ENCODE measurements around the gene RAP1GAP2.

The RAP1GAP2 gene

DNA sequence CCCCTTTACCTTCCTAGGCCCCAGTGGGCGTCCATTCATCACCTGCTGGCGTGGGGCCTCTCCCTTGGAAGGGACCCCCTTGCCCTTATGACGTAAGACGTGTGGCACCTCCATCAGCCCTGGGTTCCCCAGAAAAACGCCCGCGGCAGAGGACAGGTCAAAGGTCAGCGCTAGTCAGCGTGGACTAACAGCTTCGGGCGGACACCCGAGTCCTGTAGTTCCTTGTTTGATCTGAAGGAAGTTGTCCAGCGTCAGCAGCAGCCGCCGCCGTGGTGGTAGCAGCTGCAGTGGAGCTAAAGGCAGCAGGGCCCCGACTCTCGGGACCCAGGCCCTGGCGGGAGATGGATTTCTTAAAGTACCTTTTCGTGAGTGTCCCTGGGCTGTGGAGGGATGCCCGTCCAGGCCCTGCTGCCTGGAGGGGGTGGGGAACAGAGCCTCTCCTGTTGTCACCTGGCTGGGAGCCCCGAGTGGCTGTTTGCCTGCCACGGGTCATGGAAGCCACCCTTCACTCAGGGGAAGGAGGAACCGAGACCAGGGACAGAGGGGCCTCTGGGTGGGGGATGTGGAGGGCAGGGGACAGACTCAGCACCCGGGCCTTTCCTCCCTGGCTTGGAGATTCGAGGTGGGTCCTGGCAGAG lies 143.6 kb downstream of the RAP1GAP2 start:
- in situ Hi-C loops (cut with MboI; ENCODE audit: low sequenced_read_pairs) = no loop called here

DNA sequence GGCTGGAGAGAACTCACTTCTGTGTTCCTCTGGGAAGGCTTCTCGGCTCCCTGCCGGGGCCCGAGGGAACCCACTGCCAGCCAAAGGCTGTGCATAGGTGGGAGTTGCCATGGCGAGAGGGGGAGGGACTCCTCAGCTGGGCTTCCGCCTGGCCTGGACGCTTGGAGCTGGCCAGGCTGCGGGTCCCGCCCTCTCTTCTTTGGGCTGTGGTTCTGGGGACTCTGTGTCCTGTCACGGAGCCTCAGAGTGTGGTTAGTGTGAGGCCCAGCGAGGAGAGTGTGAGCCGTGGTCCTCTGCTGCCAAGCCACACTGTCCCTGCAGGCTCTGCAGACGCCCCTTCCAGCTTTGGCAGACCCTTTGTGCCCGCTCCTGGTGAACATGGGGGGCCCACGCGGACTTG lies 144.1 kb downstream of the RAP1GAP2 start:
- in situ Hi-C loops (cut with MboI; ENCODE audit: low sequenced_read_pairs) = no loop called here

DNA sequence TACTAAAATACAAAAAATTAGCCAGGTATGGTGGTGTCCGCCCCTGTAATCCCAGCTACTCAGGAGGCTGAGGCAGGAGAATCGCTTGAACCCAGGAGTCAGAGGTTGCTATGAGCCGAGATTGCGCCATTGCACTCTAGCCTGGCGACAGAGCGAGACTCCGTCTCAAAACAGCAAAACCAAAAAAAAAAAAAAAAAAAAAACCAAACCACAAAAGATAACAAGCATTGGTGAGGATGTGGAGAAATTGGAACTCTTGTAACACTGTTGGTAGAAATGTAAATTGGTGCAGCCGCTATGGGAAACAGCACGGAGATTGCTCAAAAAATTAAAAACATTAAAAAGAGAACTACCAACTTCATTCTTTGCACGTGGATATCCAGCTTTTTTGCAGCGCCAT lies 147.7 kb downstream of the RAP1GAP2 start:
- in situ Hi-C loops (cut with MboI; ENCODE audit: low sequenced_read_pairs) = no loop called here

DNA sequence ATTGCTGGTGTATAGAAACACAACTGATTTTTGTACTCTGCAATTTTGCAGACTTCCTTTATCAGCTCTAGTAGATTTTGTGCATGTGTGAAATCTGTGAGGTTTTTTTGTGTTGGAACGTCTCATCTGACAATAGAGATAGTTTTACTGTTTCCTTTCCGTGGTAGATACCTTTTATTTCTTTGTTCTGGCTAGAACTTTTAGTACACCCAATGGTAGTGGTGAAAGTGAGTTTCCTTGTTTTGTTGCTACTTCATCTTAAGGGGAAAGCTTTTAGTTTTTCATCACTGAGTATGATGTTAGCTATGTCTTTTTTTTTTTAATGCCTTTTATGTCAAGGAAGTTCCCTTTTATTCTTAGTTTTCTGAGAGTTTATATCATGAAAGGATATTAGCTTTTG lies 149.1 kb downstream of the RAP1GAP2 start:
- in situ Hi-C loops (cut with MboI; ENCODE audit: low sequenced_read_pairs) = no loop called here

DNA sequence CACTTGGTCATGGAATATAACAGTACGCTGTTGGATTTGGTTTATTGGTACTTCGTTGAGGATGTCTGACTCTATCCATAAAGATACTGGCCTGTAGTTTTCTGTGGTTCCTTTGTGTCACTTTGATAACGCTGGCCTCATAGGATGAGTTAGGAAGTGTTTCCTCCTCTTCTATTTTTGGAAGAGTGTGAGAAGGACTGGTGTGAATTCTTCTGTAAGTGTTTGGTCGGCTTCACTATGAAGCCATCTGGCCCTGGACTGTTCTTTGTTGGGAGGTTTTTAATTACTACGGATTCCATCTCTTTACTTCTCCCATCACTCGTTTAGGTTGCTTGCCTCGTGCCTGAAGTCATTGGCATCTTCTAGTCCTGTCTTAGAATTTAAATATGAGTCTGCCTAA lies 149.9 kb downstream of the RAP1GAP2 start:
- in situ Hi-C loops (cut with MboI; ENCODE audit: low sequenced_read_pairs) = no loop called here

DNA sequence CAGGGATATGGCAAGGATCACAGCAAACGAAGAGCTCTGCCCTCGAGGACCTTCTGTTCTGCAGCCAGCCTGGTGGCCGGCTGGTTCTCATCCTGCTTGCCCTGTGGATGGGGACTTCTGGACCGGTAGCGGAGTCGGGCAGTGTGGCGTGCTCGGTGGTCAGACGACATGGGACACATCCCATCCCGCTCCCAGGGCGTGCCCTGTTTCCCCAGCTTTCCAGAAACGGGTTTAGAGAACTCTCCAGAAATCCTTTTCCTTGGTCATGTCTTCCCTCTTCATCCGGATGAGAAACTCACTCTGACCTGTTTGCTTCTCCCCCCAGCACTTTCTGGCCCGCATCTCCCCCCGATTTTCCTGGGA lies 151.3 kb downstream of the RAP1GAP2 start:
- in situ Hi-C loops (cut with MboI; ENCODE audit: low sequenced_read_pairs) = no loop called here

DNA sequence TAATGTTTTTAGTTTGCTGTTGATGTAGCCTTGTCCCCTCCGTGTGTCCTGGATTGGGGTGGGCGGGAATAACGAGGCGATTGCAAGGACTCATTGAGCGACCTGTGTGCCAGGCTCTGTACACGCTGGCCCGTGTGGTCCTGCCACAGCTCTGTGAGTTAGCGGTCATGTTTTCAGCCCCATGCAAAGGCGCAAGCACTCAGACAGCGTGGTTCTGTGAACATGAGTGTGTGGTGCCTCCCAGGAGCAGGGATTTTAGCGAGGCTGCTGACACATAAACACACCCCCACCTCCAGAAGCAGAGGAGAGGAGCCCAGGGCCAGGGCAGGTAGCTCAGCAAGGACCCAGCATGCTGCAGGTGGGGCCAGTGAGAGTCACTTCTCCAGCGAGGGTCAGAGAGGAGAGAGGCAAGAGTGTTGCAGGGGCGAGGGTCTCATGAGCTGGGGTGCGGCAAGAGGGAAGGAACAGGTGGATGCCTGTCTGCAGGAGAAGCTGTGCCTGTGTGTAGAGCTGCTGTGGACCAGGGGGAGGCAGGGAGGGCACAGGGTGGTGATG lies 151.8 kb downstream of the RAP1GAP2 start:
- in situ Hi-C loops (cut with MboI; ENCODE audit: low sequenced_read_pairs) = no loop called here

DNA sequence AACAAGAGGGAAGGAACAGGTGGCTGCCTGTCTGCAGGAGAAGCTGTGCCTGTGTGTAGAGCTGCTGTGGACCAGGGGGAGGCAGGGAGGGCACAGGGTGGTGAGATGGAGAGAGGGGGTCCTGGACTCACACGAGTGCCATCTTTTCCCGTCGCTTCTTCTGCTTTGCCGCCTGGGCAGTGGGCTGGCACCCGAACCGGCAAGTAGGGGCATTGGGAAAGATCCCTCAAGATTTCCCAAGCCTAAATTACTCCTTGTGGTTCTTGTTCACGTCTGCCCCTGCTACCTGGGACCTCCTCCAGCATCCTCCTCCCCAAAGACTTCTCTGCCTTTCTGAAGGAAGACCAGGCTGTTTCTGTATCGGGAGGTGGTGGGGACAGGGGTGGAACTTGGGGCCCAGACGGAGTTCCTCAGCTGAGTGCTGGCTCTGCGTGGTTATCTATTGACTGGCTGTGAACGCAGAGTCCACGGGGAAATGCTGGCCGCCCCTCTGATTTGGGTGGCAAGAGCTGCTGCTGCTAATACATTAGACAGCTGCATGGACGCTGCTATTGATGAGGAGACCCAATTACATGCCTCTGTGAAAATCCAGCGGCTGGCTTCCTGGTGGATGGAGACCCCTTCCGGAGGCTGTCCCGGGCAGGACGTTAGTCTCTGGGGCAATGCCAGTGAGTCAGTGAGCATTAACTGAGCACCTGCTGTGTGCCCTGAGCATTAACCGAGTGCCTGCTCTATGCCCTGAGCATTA lies 152.7 kb downstream of the RAP1GAP2 start:
- in situ Hi-C loops (cut with MboI; ENCODE audit: low sequenced_read_pairs) = no loop called here

DNA sequence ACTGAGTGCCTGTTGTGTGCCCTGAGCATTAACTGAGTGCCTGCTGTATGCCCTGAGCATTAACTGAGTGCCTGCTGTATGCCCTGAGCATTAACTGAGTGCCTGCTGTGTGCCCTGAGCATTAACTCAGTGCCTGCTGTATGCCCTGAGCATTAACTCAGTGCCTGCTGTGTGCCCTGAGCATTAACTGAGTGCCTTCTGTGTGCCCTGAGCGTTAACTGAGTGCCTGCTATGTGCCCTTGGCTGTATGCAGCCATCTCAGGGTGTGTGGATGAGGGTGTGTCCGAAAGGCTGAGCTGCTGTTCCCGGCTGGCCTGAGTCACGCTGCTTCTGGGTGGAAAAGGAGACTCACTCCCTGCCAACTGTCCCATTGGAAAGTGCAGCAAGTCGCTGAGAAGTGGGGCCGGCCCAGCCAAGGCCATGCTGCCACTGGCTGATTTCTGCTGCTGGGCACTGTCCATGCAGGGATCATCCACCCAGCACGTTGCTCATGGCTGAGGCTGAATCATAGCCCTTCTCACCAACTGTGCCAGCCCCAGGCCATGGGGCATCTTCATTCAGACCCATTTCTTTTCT lies 153.3 kb downstream of the RAP1GAP2 start:
- in situ Hi-C loops (cut with MboI; ENCODE audit: low sequenced_read_pairs) = no loop called here

DNA sequence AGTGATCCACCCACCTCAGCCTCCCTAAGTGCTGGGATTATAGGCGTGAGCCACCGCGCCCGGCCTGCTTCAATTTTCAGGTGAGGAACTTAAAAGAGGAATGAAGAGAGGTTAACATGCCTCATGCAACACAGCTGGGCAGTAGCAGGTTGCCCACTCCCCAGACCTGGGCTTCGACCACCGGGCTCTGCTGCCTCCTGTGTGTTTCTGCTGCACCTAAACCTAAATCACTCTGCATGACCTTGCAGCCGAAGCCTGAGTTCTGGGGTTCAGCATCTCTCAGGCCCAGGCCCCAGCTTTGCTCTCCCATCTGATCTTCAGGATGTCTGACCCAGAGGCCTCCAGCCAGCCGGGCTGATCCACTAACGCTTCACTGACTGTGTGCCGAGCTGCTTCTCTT lies 154.6 kb downstream of the RAP1GAP2 start:
- in situ Hi-C loops (cut with MboI; ENCODE audit: low sequenced_read_pairs) = no loop called here

DNA sequence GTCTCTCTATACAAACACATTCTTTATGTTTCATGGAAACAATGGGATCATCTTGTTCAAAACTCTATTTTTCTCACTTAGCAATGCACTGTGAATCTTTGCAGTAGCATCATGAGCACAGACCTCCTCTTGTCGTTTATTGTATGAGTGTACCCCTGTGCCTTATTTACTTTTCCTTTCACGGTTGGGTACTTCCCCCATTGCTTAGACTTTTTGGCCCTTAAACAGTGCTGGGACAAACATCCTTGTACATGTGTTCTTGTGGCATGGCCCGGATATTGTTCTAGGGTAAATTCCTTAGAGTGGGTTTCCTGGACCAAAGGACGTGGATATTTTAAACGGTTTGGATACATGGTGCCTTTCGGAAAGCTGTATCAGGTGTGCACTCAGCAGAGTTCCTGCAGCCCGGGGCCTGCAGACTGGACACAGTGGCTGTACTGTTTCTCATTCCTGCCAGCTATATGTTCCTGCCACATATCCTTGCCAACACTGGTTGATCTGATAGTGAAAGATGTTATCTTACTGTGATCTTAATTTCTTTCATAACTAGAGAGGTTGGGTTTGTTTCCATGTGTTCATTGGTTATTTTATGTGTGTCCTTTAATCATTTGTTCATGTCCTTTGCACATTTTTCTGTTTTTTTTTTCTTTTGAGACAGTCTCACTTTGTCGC lies 156.1 kb downstream of the RAP1GAP2 start:
- in situ Hi-C loops (cut with MboI; ENCODE audit: low sequenced_read_pairs) = no loop called here

DNA sequence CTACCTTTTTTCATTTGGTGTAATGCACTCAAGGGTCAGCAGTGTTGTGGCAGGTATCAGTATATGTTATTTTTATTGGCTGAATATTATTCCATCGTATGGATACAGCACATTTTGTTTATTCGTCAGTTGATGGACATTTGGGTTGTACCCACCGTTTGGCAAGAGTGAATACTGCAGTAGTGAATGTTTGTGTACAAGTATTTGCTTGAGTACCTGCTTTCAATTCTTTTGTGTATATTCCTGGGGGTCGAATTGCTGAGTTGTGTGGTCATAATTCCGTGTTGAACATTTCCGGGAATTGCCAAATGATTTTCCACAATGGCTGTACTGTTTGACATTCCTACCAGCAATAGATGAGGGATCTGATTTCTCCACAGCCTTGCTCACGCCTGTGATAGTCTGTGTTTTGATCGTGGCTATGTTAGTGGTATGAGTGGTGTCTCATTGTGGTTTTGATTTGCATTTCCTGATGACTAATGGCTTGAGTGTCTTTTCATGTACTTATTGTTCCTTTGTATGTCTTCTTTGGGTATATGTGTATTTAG lies 158.7 kb downstream of the RAP1GAP2 start:
- in situ Hi-C loops (cut with MboI; ENCODE audit: low sequenced_read_pairs) = no loop called here

DNA sequence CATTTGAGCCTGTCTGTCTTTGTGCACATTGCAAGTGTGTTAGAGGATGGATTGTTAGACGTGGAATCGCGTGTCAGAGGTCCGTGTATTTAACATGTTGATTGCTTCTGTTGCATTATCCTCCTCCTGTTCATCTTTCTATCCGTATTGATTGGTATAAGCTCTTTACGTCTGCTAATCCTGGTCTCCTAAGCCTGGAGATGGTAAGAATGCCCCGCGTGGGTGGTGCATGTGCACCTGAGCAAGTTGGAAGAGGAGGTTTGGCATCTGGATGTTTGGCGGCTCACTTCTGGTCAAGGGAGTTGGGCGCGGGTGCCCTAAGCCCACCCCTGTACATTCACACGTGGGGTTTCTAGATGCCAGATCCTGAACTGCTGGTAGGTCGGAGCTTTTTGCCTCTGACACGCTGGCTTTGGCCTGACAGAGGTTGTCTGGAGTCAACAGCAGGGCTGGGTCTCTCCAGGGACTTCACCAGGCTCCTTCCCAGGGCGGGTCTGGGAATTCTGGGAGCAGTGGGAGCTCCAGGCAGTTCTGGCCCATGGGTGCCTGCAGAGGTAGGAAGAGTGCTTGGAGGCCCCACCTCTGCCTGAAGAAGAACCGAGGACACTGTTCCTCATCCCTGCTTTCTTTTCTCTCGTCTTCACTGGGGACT lies 159.8 kb downstream of the RAP1GAP2 start:
- in situ Hi-C loops (cut with MboI; ENCODE audit: low sequenced_read_pairs) = no loop called here

DNA sequence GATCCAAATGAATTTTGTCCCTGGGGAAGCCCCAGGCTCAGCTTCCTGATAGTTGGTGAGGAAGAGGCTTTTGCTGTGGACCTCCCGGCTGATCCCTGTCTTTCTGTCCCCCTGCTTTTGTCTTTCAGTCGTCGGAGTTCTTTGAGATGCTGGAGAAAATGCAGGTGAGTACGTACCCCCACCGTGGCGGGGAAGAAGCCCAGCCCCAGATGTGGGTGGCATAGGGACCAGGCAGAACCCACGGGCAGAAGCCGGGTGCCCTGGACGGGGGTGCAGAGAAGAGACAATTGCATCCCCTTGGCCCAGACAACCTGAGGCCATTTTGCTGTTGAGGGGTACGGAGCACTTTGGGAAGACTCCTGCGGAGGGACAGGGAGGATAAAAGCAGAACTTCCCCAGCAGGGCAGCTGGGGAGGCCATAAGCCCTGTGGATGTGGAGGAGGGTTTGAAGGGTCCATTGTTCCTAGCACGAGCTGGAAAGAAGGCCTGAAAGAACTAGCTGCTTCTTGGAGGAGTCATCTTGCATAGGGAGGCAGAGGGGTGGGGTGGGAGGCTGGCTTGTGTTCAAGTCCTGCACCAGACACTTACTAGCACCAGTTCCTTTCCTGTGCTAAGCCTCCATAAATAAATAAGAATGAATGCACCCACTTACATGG lies 161.5 kb downstream of the RAP1GAP2 start:
- in situ Hi-C loops (cut with MboI; ENCODE audit: low sequenced_read_pairs) = no loop called here

DNA sequence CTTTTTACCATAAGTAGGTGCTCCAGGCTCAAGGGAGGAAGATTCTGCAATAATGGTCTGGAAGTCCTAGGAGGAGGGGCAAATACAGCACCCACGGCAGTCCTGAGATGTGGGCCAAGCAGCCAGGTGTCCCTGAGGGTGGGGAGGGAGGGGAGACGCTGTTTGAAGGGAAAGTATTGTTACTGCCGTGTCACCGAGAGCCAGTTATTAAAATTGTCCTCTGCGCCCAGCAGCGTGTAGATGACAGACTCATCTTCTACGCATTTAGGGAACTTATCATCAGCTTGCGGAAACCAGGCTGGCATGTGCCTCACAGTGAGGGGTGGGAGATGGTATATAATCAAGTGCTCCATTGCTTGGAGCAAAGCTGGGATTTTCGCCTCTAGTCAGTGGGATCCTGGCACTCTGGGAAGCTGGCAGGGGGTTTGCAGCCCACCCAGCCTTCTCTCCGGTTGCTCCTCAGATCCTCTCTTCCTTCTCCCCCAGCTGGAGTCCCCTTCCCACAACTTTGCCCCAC lies 162.5 kb downstream of the RAP1GAP2 start:
- in situ Hi-C loops (cut with MboI; ENCODE audit: low sequenced_read_pairs) = no loop called here

DNA sequence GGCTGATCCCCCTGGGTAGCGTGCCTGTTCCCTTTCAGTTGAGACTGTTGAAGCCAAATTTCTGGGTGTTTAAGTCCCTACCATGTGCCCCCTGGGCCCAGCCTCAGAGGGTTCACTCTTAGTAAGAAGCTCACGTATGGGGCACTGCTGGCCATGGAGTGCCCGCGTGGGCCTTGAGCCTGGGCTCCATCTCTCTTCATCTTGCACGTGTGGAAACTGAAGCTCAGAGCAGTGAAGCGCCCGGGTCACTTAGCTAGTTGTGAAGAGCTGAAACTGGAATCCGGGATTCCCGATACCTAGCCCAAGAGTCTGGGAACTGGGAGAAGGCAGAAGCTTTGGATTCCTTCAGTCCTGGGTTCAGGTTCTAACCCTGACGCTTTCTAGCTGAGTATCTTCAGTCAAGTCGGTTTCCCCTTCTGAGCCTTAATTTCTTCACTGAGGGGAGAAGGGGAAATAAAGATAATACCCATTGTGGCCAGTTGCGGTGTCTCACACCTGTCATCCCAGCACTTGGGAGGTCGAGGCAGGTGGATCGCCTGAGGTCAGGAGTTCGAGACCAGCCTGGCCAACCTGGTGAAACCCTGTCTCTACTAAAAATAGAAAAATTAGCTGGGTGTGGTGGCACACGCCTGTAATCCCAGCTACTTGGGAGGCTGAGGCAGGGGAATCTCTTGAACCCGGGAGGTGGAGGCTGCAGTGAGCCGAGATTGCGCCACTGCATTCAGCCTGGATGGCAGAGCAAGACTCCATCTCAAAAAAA lies 163.3 kb downstream of the RAP1GAP2 start:
- in situ Hi-C loops (cut with MboI; ENCODE audit: low sequenced_read_pairs) = no loop called here

DNA sequence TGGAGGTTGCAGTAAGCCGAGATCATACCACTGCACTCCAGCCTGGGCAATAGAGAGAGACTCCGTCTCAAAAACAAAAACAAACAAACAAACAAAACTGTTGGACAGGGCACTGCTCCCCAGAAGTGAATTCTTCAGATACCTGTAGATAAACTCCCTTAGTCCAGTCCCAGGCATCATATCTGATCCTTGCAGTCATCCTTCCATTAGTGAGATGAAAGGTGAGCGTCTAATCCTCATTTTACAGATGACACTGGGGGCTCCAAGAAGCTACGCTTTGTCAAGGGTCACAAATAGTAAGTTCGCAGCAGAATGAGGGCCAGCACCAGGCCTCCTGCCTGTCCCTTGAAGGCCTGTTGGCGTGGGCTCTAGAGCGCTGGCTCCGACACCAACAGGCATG lies 165.2 kb downstream of the RAP1GAP2 start:
- in situ Hi-C loops (cut with MboI; ENCODE audit: low sequenced_read_pairs) = no loop called here

DNA sequence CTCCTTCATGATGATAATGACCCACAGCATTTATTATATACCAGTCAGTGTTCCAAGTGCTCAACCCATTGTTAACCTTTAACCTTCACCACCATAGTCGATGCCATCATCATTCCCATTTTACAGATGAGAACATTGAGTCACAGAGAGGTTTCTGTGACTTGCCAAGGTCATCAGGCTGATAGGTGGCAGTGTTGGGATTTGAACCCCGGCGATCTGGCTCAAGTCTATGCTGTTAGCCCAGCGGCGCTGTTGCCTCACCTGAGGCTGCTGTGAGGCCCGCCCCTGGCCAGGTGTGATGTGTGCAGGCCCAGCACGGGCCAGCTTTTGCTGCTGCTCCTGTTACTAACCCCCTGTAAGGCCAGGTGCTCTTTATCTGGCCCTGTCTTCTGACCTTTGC lies 166.0 kb downstream of the RAP1GAP2 start:
- in situ Hi-C loops (cut with MboI; ENCODE audit: low sequenced_read_pairs) = no loop called here

DNA sequence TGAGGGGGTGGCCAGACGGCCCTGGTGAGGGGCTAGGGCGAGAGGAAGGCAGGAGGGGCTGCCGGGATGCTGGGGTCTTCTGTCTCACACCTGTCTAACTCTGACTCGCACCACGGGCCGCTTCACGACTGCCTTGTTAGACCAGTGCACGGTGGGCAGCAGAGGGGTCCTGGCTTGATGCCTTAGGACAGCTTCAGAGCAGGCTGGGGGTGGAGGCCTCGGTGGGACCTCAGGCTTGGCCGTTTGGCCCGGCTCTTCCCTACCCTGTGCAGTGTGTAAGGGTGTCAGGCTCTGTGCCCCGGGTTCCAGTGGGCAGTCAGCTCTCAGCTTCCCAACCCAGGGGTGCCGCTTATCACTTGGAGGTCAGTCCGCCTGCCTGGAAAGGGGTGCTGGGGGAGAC lies 166.5 kb downstream of the RAP1GAP2 start:
- in situ Hi-C loops (cut with MboI; ENCODE audit: low sequenced_read_pairs) = no loop called here
